Ramos (cell line): Measurements from ENCODE around the gene ONECUT3.
"Not testable (repeated sequence)": the region's sequence is repeated elsewhere in the genome, so short reads cannot be mapped to it uniquely, and the experiment has no call there.

Experiments
- in situ Hi-C: fragments of 300-500 bp; cut with MboI; formaldehyde crosslinking; loops from one replicate; pipeline ENCODE4 v1.14.3; 2022; ENCODE audit warnings: low sequenced_read_pairs; ENCODE audit not compliant: unreplicated experiment

Gene ONECUT3

GRCh38 chr19:1752757-1753728 lies at the start of gene ONECUT3:
ONECUT3 (plus strand) TSS chr19:1753506; CDS start chr19:1753663, 157 bp downstream.
- in situ Hi-C loops, result no loop called here

GRCh38 chr19:1704339-1704738 lies 49.0 kb upstream of the ONECUT3 start:
- in situ Hi-C loops, result no loop called here

- in situ Hi-C loops, result no loop called here
These were observed 47.9 kb upstream of the ONECUT3 start for GRCh38 chr19:1705367-1705766.

GRCh38 chr19:1706646-1707045 lies 46.7 kb upstream of the ONECUT3 start:
- in situ Hi-C loops, result not testable (repeated sequence)

GRCh38 chr19:1707240-1707639 lies 46.1 kb upstream of the ONECUT3 start:
- in situ Hi-C loops, result no loop called here

GRCh38 chr19:1713170-1713569 lies 40.1 kb upstream of the ONECUT3 start:
- in situ Hi-C loops, result no loop called here

- in situ Hi-C loops, result no loop called here
These were observed 37.8 kb upstream of the ONECUT3 start for GRCh38 chr19:1715540-1715939.

- in situ Hi-C loops, result no loop called here
These were observed 35.9 kb upstream of the ONECUT3 start for GRCh38 chr19:1717200-1717969.

- in situ Hi-C loops, result no loop called here
These were observed 35.4 kb upstream of the ONECUT3 start for GRCh38 chr19:1717970-1718264.

GRCh38 chr19:1718420-1719291 lies 34.6 kb upstream of the ONECUT3 start:
- in situ Hi-C loops, result no loop called here

GRCh38 chr19:1719519-1719918 lies 33.8 kb upstream of the ONECUT3 start:
- in situ Hi-C loops, result no loop called here

- in situ Hi-C loops, result no loop called here
These were observed 33.1 kb upstream of the ONECUT3 start for GRCh38 chr19:1720237-1720636.

- in situ Hi-C loops, result no loop called here
These were observed 27.9 kb upstream of the ONECUT3 start for GRCh38 chr19:1725100-1726064.

GRCh38 chr19:1728816-1729567 lies 24.3 kb upstream of the ONECUT3 start:
- in situ Hi-C loops, result no loop called here

- in situ Hi-C loops, result no loop called here
These were observed 23.8 kb upstream of the ONECUT3 start for GRCh38 chr19:1729568-1729925.

- in situ Hi-C loops, result no loop called here
These were observed 23.1 kb upstream of the ONECUT3 start for GRCh38 chr19:1730157-1730556.

GRCh38 chr19:1734321-1734966 lies 18.9 kb upstream of the ONECUT3 start:
- in situ Hi-C loops, result no loop called here

- in situ Hi-C loops, result no loop called here
These were observed 17.0 kb upstream of the ONECUT3 start for GRCh38 chr19:1736280-1736679.
